Body of pancreas (tissue), 4 donors: ENCODE results near the gene DNAJC4. TPM values are rescaled to one million over a fixed set of nuclear protein-coding genes. Genes with fewer than 3 reads are reported as not detected.

Experiments used
- ATAC-seq: fragments of 150-250 bp; one replicate; pipeline ENCODE4 v1.9.1; 2016
- DNase-seq, 4 donors: peaks; one replicate each; pipeline ENCODE4 v3.0.0-alpha.2; 2019
- H3K27ac ChIP-seq, 4 donors: fragments of 200-600 bp; sonication (generic); 1 replicate in 3 of 4; 2 replicates in 1 of 4; pipeline versions ENCODE4 v1.5.1 to v1.6.1; 2016 to 2019; ENCODE audit warnings: mild to moderate bottlenecking in 1 of 4, mixed read lengths in 1 of 4, moderate library complexity in 1 of 4
- H3K27me3 ChIP-seq, 2 donors: fragments of 200-600 bp; sonication (generic); one replicate each; pipeline ENCODE4 v1.6.0; 2016; ENCODE audit warnings: mild to moderate bottlenecking in 1 of 2
- H3K36me3 ChIP-seq, 2 donors: fragments of 200-600 bp; sonication (generic); replicated peaks in 1 of 2; 2 replicates each; pipeline ENCODE4 v1.5.1; 2016; ENCODE audit warnings: low read depth in 2 of 2; ENCODE audit not compliant: insufficient read depth in 1 of 2
- H3K4me1 ChIP-seq: fragments of 200-600 bp; sonication (generic); one replicate; pipeline ENCODE4 v1.6.0; 2016
- H3K4me3 ChIP-seq, 2 donors: fragments of 200-600 bp; sonication (generic); 1 replicate in 1 of 2; 2 replicates in 1 of 2; pipeline ENCODE4 v1.5.1; 2016 to 2019
- H3K9me3 ChIP-seq, 3 donors: fragments of 200-600 bp; sonication (generic); 1 replicate in 2 of 3; 2 replicates in 1 of 3; pipeline ENCODE4 v1.5.1; 2016
- CTCF ChIP-seq, 7 experiments: fragments of 450-650 bp in 4 of 7; fragments of 200-600 bp in 3 of 7; sonication (generic) in 3 of 7; IDR thresholded peaks; one replicate each; pipeline ENCODE4 v1.5.1; 2016 to 2019; ENCODE audit warnings: antibody characterized with exemption in 7 of 7
- POLR2A ChIP-seq, 3 donors: fragments of 450-650 bp; IDR thresholded peaks; one replicate each; pipeline ENCODE4 v1.6.1; 2016; ENCODE audit warnings: antibody characterized with exemption in 3 of 3, mild to moderate bottlenecking in 2 of 3
- WGBS, 2 donors: methylation state at CpG; one replicate each; pipeline ENCODE4 v1.1.5; 2017; 5-methylcytosine and 5-hydroxymethylcytosine counted together
- intact Hi-C: fragments of 100-400 bp; cut with DNase I; formaldehyde crosslinking; loops from one replicate; pipeline ENCODE4 v1.15.1; 2023
- total RNA-seq, 2 donors: library from RNA; depleted of rRNA; stranded (reverse); fragments of >200 nt; gene quantifications; one replicate each; pipeline ENCODE4 v1.1.0, GENCODE V29; 2016

Gene DNAJC4, protein sequence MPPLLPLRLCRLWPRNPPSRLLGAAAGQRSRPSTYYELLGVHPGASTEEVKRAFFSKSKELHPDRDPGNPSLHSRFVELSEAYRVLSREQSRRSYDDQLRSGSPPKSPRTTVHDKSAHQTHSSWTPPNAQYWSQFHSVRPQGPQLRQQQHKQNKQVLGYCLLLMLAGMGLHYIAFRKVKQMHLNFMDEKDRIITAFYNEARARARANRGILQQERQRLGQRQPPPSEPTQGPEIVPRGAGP
- total RNA-seq = 10 to 100 TPM; 23.6 to 56.7 TPM

DNA sequence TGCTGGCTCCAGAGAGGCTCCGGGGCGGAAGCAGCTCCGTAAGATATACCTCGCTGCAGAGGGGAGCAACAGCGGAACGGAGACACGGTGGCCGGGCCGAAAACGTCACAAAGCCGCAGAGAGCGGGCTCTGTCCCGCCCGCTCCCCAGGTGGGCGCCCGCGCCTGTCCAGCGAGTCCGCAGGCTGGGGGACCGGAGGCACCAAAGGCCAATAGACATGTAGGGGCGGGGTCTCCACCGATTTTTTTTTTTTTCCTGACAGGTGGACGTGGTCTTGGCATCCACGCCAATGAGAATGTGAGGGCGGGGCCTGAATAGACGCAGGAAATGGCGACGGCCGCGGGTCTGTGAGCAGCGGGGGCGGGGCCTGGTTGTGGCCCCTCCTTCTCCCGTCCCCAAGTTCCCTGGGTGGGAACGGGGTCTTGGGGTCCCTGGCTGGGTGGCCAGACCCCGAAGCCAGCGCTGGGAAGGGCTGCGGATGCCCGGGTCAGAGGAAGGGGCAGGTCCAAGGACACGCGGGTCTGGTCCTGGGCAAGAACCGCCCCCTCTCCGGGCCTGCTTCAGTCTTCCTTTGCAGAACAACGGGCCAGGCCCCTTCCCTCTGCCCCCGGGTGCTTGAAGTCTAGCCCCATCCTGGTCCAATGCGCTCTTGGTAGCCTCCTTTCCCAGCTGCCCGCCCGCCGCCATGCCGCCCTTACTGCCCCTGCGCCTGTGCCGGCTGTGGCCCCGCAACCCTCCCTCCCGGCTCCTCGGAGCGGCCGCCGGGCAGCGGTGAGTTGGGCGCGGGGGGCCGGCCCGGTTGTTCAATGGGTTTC is at the start of gene DNAJC4:
Gene DNAJC4, plus strand, starts transcription at position 378 of the 814 bp plus-strand sequence. Its CDS starts 307 bp downstream, at position 685.
- no peaks in the 10 kb centered on the region for H3K36me3 ChIP-seq
- no peaks in the 10 kb centered on the region for H3K27me3 ChIP-seq
- peak within 1 kb of the TSS; percentile 23 to 32 for H3K4me3 ChIP-seq
- DNase-seq (peak; percentile 93 to 98 (median 96)), ATAC-seq (peak; percentile 67)
- WGBS, 2 donors = 0% methylated on average over 23 to 62 of the region's 62 CpGs
- H3K27ac ChIP-seq = peak within 1 kb of the TSS; percentile 85 to 97 (median 92)
- peaks cover 74% of the 10 kb centered on the region for H3K4me1 ChIP-seq
- TF ChIP-seq CTCF (IDR thresholded peaks at IDR 0.05) (no peak), POLR2A (IDR thresholded peaks at IDR 0.05) (peak in 2 of 3 donors; percentile 67)
- no peaks in the 10 kb centered on the region for H3K9me3 ChIP-seq
- intact Hi-C loops = no loop called here

DNA sequence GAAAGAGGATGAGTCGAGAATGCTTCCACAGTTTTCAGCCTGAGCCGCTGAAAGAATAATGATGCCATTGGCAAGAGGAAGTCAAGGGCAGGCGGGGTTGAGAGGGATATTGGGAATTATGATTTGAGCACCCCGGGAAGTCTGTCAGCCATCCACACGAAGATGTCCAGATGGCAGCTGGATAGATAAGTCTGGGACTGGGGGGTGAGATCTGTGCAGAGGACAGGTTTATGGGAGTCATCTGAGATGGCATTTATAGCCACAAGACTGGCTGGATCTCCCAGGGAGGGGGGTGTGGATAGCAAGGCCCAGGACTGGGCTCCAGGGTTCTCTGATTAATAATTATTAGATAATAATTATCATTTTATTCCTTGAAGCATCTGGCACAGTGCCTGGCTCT is 49.5 kb upstream of the DNAJC4 start:
- TF ChIP-seq POLR2A (IDR thresholded peaks at IDR 0.05) = no peak
- no peak for TF ChIP-seq CTCF (IDR thresholded peaks at IDR 0.05)
- Histone ChIP-seq H3K27ac (peak overlapping the region; percentile 72 to 96 (median 92)), H3K27me3 (no peaks in the 10 kb centered on the region), H3K4me3 (no peak overlapping the region), H3K4me1 (peaks cover 51% of the 10 kb centered on the region), H3K36me3 (no peaks in the 10 kb centered on the region), H3K9me3 (no peaks in the 10 kb centered on the region)
- WGBS, 2 donors = 61% methylated on average over 5 of the region's 5 CpGs
- ATAC-seq = no peak
- intact Hi-C loops = no loop called here
- no peak for DNase-seq

DNA sequence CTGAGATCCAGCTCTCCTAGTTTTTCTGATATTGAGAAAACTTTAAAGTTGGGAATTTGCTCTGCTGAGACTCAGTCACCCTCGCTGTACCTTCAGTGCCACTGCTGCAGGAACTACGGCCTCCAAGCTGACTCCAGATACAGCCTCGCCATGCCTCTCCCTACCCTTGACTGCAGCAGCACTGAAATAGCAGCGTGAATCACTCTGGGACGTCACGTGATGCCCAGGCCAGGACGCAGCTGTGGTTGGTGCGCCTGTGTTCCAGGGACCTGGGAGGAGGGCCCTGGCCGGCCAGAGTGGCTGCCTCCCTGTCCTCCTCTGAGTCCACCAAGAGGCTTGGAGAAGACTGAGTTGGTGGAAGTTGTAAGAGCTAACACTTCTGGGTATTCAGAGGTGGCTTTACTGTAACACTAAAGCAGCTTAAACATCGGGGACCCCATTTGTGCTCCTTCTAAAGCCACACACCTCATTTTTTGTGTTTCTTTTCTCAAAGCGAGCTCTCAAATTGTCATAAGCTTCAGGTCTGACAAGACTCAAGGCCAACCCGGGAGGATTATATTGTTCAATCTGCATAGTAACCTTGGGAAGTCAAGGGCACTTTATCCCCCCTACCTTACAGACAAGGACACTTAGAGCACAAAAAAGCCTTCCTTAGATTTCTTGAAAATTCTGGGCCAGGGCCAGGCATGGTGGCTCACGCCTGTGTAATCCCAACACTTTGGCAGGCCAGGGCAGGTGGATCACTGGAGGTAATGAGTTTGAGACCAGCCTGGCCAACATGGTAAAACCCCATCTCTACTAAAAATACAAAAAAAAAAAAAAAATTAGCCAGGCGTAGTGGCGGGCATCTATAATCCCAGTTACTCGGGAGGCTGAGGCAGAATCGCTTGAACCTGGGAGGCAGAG is 48.6 kb upstream of the DNAJC4 start:
- H3K27ac ChIP-seq = peak overlapping the region; percentile 72 to 96 (median 92)
- TF ChIP-seq POLR2A (IDR thresholded peaks at IDR 0.05) = peak; percentile 90 to 94 (median 92)
- TF ChIP-seq CTCF (IDR thresholded peaks at IDR 0.05) = peak in 1 of 7 experiments; percentile 4
- intact Hi-C loops = no loop called here
- peak; percentile 94 to 97 (median 96) for DNase-seq
- no peaks in the 10 kb centered on the region for H3K27me3 ChIP-seq
- H3K9me3 ChIP-seq = no peaks in the 10 kb centered on the region
- no peaks in the 10 kb centered on the region for H3K36me3 ChIP-seq
- H3K4me1 ChIP-seq = peaks cover 51% of the 10 kb centered on the region
- peak; percentile 57 for ATAC-seq
- H3K4me3 ChIP-seq = no peak overlapping the region
- WGBS, 2 donors = 29 to 39% methylated on average over 12 to 17 of the region's 17 CpGs

- Histone ChIP-seq H3K27me3 (no peaks in the 10 kb centered on the region), H3K27ac (peak overlapping the region in 3 of 4 donors; percentile 90 to 96 (median 93)), H3K36me3 (no peaks in the 10 kb centered on the region), H3K4me3 (no peak overlapping the region), H3K9me3 (no peaks in the 10 kb centered on the region), H3K4me1 (peaks cover 51% of the 10 kb centered on the region)
- 40 to 64% methylated on average over 7 of the region's 7 CpGs for WGBS, 2 donors
- intact Hi-C loops = no loop called here
- TF ChIP-seq POLR2A (IDR thresholded peaks at IDR 0.05) (no peak), CTCF (IDR thresholded peaks at IDR 0.05) (no peak)
- DNase-seq = no peak
- no peak for ATAC-seq
Measured at GRCh38 chr11:64183890-64184289, 46.5 kb upstream of the DNAJC4 start.
